ENCODE results near the gene LMNTD2. TPM values are rescaled to one million over a fixed set of nuclear protein-coding genes. Genes with fewer than 3 reads are reported as not detected.

The LMNTD2 gene
- total and polyA plus RNA-seq, 2 of the 13 experiments (the other 11 are each of a cell fraction or from before 2014, with no cell fraction given): 1.1 to 3.1 TPM

- ATAC-seq (peak; percentile 20), FAIRE-seq (no peak), DNase-seq (ENCODE audit: low spot score) (no peak)
- Histone ChIP-seq H3K36me3 (replicated peaks in 1 of 2; ENCODE audit: control insufficient read depth in 1 of 2, insufficient read depth in 2 of 2, low read length in 2 of 2) (peaks cover 0 to 2% of the 10 kb centered on the region in 2 experiments; a peak in 3 of 5 replicates), H3K27me3 (ENCODE audit: control insufficient read depth in 1 of 2, insufficient read depth in 2 of 2, low read length in 2 of 2) (no peaks in the 10 kb centered on the region; a peak in 2 of 5 replicates), H3K4me2 (ENCODE audit: low read depth, low read length) (peak overlapping the region; percentile 80), H2AFZ (ENCODE audit: low read length) (no peak overlapping the region), H3K4me3 (replicated peaks in 1 of 3; ENCODE audit: insufficient read depth in 1 of 3, low read depth in 2 of 3, low read length in 3 of 3) (peak overlapping the region; percentile 75 to 97 (median 96)), H3K9ac (ENCODE audit: insufficient read depth, low read depth, low read length) (peak overlapping the region; percentile 75), H3K4me1 (ENCODE audit: insufficient read depth, low read length) (peaks cover 68% of the 10 kb centered on the region), H3K9me3 (ENCODE audit: low read length) (no peaks in the 10 kb centered on the region), H4K20me1 (ENCODE audit: insufficient read depth, low read length) (peaks cover 25% of the 10 kb centered on the region; the same call in 1 of the 2 replicates), H3K79me2 (ENCODE audit: insufficient read depth, low read length) (peaks cover 16% of the 10 kb centered on the region), H3K27ac (ENCODE audit: extremely low read length, insufficient read depth, low read length) (peak overlapping the region; percentile 3)
- ChIA-PET CTCF (ENCODE audit: low intra/inter-chr PET ratio, low total read pairs) (no interaction called here), POLR2A (interaction anchor here (0.8 to 2.9 kb wide), 6 partner anchors 8 to 139 kb away, joined by 3 to 18 read pairs (median 4); partner anchors contain the start of genes HRAS, LMNTD2 and RNH1)
- WGBS (ENCODE audit: low lambda C conversion rate): 14% methylated on average over 8 of the region's 41 CpGs
- in situ Hi-C loops (cut with HindIII; ENCODE audit: extremely low pct_ligation_motif_present, low pct_unique_long_range_greater_than_20kb): no loop called here
- BruUV-seq (replicated peaks): TSS peak; percentile 65
- intact Hi-C loops (cut with micrococcal nuclease; ENCODE audit: unreplicated experiment): no loop called here
- 0 out of 2 replicates have a peak, but pooled peaks have one; percentile 18 for TF ChIP-seq ZNF383 (CRISPR knock-in tag; IDR thresholded peaks at IDR 0.05; ENCODE audit: borderline replicate concordance)
- TF ChIP-seq HMGXB3 (CRISPR knock-in tag; IDR thresholded peaks at IDR 0.05; ENCODE audit: borderline replicate concordance): 0 out of 2 replicates have a peak, but pooled peaks have one; percentile 39
- 0 out of 2 replicates have a peak, but pooled peaks have one; percentile 32 for TF ChIP-seq ZNF567 (CRISPR knock-in tag; IDR thresholded peaks at IDR 0.05; ENCODE audit: borderline replicate concordance)
- TF ChIP-seq CHCHD3 (CRISPR knock-in tag; IDR thresholded peaks at IDR 0.05): 0 out of 2 replicates have a peak, but pooled peaks have one; percentile 55
- peak; percentile 60 for TF ChIP-seq RBFOX2 (IDR thresholded peaks at IDR 0.05; ENCODE audit: low read depth, low read length)
- TF ChIP-seq ZNF777 (CRISPR knock-in tag; IDR thresholded peaks at IDR 0.05): 0 out of 2 replicates have a peak, but pooled peaks have one; percentile 45
- TF ChIP-seq SP4 (CRISPR knock-in tag; IDR thresholded peaks at IDR 0.05): no peak
- peak; percentile 33 for TF ChIP-seq PTBP1 (IDR thresholded peaks at IDR 0.05; ENCODE audit: low read depth, low read length, poor library complexity, severe bottlenecking)
- TF ChIP-seq ESRRA (CRISPR knock-in tag; IDR thresholded peaks at IDR 0.05; ENCODE audit: low read depth): peak; percentile 11; the same call in 1 of the 2 replicates
- no peak for TF ChIP-seq MAFK (conservative IDR thresholded peaks at IDR 0.05 in 1 of 2, IDR thresholded peaks at IDR 0.05 in 1 of 2; ENCODE audit: low read length in 2 of 2)
- peak; percentile 40 for TF ChIP-seq MYC (CRISPR knock-in tag; IDR thresholded peaks at IDR 0.05; ENCODE audit: borderline replicate concordance)
- 0 out of 2 replicates have a peak, but pooled peaks have one; percentile 37 for TF ChIP-seq ZNF232 (CRISPR knock-in tag; IDR thresholded peaks at IDR 0.05; ENCODE audit: borderline replicate concordance)
- no peak for TF ChIP-seq GLI4 (CRISPR knock-in tag; IDR thresholded peaks at IDR 0.05; ENCODE audit: borderline replicate concordance)
- TF ChIP-seq ZNF343 (CRISPR knock-in tag; IDR thresholded peaks at IDR 0.05): 0 out of 2 replicates have a peak, but pooled peaks have one; percentile 10
- no peak for TF ChIP-seq GMEB1 (CRISPR knock-in tag; IDR thresholded peaks at IDR 0.05; ENCODE audit: borderline replicate concordance)
- TF ChIP-seq ZNF34 (CRISPR knock-in tag; IDR thresholded peaks at IDR 0.05; ENCODE audit: borderline replicate concordance): no peak
- TF ChIP-seq IKZF4 (CRISPR knock-in tag; IDR thresholded peaks at IDR 0.05; ENCODE audit: borderline replicate concordance, low read depth, not compliant biosample characterization): peak; percentile 76
These were observed 7.2 kb upstream of the LMNTD2 start for GRCh38 chr11:567629-568292.

Measured in HepG2 (cell line).